Endometrial microvascular endothelial cells (primary cell): ENCODE results near the gene TFEB. TPM values are rescaled to one million over a fixed set of nuclear protein-coding genes. Genes with fewer than 3 reads are reported as not detected.

ENCODE experiments used
- in situ Hi-C: cut with HindIII; loops from 2 replicates; pipeline ENCODE4 v1.10.0; 2017; ENCODE audit warnings: low sequenced_read_pairs, low pct_unique_long_range_greater_than_20kb; ENCODE audit errors: inconsistent ontology term
- total RNA-seq: library from RNA; depleted of rRNA; stranded (reverse); fragments of >200 nt; gene quantifications from one replicate; pipeline ENCODE4 v1.2.3, GENCODE V29; 2015; ENCODE audit errors: inconsistent ontology term

The TFEB gene
- total RNA-seq, 1 donor from 2014 or later = 5.9 TPM

DNA sequence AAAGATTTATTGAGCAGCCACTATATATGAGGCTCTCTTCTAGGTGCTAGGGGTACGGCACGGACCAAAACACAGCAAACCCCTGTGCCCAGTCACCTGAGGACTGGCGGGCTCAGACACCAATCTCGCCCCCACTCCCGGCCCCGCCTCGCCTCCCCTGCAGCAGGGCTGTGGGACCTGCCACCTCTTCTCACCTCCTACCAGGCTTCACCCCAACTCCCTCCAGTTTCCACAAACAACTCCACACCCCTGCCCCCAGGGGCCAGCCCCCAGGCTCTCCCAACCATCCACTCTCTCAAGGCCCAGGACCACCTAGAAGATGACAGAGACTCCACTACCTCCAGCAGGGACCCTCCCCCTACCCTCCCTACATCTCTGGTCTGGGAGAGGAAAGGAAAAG lies 6.5 kb downstream of the TFEB start:
- in situ Hi-C loops = no loop called here

GRCh38 chr6:41728073-41728936 lies 7.1 kb downstream of the TFEB start:
- in situ Hi-C loops = no loop called here

- in situ Hi-C loops = no loop called here
These were observed 7.7 kb downstream of the TFEB start for GRCh38 chr6:41727705-41728072.

GRCh38 chr6:41726876-41727275 lies 8.5 kb downstream of the TFEB start:
- in situ Hi-C loops = no loop called here

GRCh38 chr6:41724586-41725501 lies 10.6 kb downstream of the TFEB start:
- in situ Hi-C loops = no loop called here

DNA sequence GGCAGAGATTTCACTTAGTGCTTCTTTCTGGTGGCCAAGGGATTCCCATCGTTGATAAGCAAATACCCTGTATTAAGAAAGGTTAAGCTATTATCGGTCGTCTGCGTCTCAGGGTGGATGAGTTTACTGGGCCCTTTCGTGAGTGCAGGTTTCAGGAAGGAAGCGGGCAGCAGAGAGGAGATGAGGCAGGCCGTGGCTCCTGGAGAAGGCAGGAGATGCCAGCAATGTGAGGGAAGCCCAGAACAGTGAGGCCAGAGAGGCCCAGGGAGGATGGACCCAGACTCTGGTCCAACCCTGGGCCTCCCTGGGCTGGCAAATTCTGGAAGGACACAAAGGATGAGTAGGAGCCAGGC lies 11.2 kb downstream of the TFEB start:
- in situ Hi-C loops = no loop called here

DNA sequence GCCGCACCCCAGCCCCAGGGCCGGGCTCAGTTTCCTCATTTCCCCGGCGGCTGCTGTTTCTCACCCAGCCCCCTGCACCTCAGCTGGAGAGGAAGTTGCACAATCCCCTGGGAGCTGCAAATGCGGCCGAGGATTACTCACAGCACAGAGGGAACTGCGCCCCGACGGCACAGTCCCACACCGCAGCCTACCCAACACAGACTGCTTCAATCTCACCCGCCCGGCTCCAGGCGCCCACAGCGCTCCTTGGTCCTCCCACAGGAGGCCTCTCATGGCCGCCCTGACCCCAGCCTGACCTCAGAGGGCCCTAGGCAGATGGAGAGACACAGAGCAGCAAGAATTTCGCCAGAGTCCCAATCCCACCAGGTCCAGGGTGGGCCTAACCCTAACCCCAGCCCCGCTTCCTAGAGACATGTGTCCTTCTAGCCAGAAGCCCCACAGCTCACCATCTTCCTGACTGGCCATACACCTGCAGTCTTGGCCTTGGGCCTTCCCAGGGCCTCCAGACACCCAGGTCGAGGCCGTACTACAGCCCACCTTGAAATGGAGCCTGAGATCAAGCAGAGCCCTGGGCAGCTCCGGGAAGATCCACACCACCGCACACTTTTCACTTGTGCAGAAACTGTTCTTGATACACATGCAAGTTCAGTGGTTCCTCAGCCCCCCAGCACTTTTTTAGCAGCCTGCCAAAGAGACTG lies 11.7 kb downstream of the TFEB start:
- in situ Hi-C loops = no loop called here

GRCh38 chr6:41722969-41723529 lies 12.4 kb downstream of the TFEB start:
- in situ Hi-C loops = no loop called here

DNA sequence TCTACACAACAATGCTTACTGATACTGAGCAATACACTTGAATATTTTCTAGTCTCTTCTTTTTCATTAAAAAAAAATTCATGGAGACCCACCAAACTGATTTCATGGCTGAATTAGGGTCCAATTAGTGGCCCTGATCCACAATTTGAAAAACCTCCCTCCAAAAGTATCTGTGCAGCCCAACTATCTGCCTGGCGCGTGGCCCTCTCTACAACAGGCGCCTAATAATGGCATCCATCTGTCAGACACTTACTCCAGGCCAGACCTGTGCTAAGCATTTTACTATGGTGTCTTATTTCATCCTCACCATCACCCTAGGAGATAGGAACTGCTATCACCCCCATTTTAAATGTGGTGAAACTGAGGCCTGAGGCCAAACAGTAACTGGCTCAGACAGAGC lies 14.0 kb downstream of the TFEB start:
- in situ Hi-C loops = no loop called here

DNA sequence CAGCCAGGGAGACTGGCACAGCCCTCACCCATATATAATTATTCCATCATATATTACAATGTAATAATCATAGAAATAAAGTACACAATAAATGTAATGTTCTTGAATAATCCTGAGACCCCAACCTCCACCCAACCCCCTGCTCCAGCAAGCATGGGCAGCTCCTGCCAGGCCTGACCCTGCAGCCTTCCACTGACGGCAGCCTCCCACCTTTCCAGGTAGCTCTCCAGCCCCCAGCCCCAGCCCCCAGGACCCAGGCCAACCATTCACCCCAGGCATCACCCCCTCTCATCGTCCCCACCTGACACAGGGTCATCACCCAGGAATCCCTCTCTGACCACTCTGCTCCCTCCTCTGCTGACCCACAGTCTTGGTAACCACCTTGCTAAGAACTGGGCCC lies 14.6 kb downstream of the TFEB start:
- in situ Hi-C loops = no loop called here

DNA sequence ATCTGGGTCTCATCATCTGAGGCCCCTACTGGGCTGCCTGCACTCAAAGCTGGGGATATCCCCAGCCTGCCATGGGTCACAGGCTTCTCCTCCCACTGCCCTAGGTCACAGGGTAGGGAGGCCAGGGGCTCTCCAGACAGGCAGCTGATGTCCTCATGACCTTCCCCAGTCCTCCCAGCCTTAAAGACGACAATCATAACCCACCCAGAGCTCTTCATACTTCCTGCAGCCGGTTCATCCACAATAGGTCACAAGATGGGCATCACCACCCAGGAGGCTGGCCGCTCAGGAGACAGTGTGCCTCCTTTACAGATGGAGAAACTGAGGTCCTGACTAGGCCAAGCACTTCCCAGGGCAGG lies 15.2 kb downstream of the TFEB start:
- in situ Hi-C loops = no loop called here

DNA sequence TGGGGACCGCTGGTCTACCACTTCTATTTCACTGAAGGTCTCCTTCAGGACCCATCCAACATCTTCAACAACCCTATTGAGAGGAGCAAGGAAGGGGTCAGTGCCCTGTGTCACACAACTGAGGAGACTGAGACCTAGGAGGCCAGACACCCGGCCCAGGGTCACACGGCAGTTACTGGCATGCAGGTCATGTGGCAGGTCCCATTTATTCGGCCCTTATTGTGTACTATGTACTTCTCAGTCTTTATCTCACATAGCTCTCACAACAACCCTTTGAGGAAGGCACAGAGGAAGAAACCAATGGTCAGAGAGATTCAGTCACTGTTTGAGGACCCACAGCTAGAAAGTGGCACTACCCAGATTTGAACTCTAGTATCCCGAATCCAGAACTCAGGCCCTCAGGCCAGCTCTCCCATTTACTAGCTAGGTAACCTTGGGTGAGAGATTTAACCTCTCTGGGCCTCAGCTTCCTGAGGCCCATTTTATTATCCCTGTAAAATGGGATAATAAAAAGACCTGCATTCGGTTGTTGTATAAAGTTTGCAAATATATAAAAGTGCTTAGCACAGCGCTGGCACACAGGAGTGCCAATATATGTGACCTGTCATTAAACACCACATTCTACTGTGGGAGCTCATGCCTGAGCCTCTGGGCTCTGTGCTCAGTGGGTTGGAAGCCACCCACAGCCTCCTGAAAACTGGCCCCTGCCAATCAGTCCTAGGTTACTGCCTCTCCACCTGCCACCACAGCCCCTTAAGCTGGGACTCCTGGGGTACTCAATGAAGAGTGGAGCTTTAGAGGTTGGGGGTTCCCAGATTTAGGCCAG lies 15.8 kb downstream of the TFEB start:
- in situ Hi-C loops = no loop called here

DNA sequence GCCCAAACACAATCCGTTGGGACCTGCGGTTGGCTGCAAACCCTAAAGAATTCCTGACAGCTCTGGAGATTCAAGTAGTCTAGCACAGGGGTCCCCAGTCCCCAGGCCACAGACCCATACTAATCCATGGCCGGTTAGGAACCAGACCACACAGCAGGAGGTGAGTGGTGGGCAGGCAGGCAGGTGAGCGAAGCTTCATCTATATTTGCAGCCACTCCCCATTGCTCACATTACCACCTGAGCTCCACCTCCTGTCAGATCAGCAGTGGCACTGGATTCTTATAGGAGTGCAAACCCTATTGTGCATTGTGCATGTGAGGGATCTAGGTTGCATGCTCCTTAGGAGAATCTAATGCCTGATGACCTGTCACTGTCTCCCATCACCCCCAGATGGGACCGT lies 16.6 kb downstream of the TFEB start:
- in situ Hi-C loops = no loop called here

GRCh38 chr6:41717392-41717736 lies 18.0 kb downstream of the TFEB start:
- in situ Hi-C loops = no loop called here

- in situ Hi-C loops = no loop called here
These were observed 18.7 kb downstream of the TFEB start for GRCh38 chr6:41716516-41717391.

GRCh38 chr6:41715795-41716515 lies 19.5 kb downstream of the TFEB start:
- in situ Hi-C loops = no loop called here
